Suppressor macrophage treated with lipopolysaccharide for 4 hours (primary cell): ENCODE data around the gene NLGN1.
"Not testable (repeated sequence)": the region's sequence is repeated elsewhere in the genome, so short reads cannot be mapped to it uniquely, and the experiment has no call there.

ENCODE experiments used
- DNase-seq: peaks from one replicate; pipeline ENCODE4 v3.0.0-alpha.2; 2020

Gene NLGN1

DNA sequence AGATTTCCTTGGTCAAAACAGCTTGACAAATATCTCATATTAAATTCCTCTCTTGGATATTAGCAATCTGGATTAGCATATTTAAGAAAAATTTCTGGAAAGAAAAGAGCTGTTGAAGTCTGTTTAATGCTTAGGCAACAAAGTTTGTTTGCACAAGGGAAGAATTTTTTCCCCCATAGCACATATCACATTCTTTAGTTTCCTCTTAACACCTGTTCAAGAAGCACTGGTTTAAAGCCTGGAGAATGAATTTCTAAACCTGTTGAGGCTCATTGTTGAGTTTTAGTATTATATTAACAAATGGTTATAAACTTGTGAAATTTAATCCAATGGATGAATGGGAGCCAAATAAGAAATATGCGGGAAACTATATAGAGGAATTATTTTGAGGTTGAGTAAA lies 41.5 kb downstream of the NLGN1 start:
- no peak for DNase-seq

DNA sequence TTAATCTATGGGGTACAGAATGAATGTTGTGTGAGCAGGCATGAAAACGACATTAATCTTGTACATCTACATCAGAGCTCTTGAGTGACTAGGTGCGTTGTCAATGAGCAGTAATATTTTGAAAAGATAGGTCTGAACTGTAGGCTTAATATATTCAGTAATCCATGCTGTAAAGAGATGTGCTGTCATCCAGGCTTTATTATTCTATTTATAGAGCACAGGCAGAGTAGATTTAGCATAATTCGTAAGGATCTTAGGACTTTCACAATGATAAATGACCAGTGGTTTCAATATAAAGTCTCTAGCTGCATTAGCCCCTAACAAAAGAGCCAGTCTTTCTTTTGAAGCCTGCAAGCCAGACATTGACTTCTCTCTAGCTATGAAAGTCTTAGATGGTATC lies 43.0 kb downstream of the NLGN1 start:
- no peak for DNase-seq

DNA sequence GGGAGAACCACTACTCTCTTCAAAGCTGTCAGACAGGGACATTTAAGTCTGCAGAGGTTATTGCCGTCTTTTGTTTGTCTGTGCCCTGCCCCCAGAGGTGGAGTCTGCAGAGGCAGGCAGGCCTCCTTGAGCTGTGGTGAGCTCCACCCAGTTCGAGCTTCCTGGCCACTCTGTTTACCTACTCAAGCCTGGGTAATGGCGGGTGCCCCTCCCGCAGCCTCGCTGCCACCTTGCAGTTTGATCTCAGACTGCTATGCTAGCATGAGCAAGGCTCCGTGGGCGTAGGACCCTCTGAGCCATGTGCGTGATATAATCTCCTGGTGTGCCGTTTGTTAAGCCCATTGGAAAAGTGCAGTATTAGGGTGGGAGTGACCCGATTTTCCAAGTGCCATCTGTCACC lies 54.0 kb downstream of the NLGN1 start:
- DNase-seq = not testable (repeated sequence)

DNA sequence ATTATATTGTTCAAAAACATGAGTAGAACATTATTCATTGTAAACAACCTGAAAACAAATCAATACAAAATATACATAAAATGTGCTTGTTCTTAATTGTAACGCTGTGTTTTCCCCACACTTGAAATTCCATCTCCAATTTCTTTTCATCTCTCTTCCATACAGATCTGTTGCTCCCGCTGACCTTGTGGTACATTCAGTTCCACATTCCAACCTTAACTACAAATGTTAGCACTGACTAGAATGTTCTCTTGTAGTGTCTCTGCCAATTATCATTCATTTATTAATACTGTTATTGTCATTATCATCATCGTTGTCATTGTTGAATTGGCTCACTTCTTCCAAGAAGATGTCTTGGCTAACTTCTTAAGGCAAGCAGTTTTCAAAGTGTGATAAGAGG lies 65.7 kb downstream of the NLGN1 start:
- no peak for DNase-seq

DNA sequence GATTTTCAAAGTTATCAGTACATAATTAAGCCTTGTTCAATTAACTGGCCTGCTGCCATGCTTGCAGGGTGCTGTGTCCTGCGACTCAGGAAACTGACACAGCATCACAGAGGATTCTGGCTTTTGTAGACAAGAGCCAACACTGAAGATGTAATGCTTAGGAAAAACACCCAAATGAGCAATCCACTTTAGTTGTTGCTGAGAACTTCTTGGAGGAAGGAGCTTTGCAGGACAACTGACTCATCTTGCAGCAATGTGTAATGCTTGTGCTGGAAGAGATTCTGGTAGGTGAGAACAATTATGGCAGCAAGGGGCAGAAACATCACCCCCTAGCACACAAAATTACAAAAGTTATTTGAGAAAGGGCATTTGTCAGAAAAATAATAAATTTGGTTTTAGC lies 67.6 kb downstream of the NLGN1 start:
- no peak for DNase-seq

DNA sequence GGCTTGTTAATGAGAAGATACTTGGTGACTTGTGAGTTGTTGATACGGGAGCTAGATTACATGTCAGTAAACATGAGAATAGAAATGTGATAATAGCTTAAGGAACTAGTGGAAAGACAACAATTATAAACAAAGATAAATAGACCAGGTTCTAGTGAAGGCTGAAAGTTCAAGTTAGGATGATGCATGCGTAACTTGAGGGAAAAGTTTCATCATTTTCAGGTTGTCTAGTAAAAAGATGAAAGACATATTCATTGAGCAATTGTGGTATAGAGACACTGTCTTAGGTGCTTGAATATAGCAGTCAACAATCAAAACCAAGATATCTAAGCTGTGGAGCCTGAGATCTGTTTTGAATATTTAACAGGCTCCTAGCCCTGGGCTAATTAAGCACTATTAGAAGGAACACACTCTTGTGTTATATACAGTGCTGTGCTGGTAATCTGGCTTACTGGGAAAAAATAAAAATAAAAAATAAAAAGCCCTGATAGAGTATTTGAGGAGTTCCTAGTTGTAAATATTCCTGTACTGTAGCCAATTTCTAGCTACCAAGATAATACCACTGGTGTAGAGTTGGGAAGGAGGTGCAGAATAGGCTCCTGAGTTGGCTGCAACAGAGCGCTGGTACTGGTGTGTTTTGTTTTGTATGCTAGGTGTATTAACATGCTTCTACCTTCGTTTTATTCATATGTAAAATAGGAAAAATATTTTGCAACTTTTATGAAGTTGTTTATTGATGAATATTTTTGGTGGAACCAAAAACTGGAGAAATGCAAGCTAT lies 68.5 kb downstream of the NLGN1 start:
- DNase-seq = no peak

DNA sequence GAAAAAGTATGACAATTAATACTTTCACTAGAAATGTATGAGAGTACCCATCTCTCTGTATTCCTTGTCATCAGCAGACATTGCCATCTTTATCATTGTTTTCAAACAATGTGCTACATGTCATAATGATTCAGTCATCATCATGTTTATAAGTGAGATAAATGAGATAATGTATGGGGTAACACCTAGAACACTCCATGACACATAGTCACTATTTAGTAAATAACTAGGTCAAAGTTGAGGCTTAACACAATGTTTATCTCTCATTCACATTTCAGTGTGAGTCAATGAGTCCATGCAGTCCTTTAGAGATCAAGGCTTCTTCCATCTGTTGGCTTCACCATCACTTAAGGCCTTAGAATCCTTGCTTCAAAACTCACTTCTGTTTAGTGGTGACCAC lies 70.0 kb downstream of the NLGN1 start:
- DNase-seq = no peak

DNA sequence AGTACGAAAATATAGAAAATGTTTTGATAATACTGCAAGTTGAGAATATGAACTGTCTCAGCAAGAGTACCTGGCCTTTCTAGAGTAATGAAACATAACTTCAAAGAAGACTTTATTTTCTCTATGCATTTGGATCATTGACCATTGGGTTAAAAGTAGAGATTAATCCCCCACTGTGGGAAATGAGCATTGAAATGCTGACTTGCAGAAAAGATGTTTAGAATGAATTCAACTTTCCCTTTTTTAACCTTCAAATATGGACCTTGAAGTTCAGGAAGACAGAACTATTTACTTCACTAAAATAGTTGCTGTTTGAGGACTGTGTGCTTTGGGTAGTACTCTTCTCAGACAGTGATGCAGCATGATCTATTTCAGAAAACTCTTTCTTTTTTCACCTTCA lies 75.7 kb downstream of the NLGN1 start:
- DNase-seq = no peak

DNA sequence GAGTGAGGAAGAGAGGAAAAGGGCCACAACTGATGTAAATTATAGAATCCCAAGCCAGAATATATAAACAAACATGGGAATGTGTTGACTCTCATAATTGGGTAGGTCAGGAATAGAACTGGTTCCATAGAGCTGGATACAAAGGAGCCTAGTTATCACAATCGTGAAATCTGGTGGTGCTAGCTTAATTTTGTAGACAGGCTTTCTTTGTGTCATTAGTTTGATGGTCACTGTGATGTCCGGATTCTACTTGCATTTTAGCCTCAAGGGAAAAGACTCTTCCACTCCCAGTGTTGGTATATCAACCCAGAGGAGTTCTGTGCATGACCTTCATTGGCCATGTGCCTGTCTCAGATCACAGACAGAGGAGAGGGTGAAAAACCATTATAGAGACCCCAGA lies 81.8 kb downstream of the NLGN1 start:
- no peak for DNase-seq

DNA sequence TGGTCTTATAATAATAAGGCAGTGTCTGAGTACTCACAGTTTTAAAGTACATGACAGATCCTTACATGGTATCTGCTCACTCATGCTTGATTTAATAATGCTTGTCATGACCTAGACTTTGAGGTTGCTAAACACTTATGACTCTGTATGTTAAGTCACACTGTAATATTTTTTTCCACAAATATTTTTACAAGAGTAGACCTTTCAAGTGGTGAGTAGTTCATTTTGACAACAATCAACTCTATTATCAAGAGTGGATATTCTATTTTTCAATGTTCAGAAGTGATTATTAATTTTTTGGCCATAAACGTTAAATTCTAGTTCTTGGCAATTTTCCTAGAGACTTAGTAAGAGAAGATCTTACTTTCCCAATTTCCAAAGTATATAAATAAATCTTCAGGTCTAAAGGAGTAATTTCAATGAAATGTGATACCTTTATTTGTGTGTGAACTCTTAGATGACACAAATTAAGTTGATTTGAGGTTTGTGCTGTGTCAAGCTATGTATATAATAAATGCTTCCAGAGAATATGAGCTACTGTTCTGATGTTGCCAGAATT lies 104.5 kb downstream of the NLGN1 start:
- DNase-seq = no peak

DNA sequence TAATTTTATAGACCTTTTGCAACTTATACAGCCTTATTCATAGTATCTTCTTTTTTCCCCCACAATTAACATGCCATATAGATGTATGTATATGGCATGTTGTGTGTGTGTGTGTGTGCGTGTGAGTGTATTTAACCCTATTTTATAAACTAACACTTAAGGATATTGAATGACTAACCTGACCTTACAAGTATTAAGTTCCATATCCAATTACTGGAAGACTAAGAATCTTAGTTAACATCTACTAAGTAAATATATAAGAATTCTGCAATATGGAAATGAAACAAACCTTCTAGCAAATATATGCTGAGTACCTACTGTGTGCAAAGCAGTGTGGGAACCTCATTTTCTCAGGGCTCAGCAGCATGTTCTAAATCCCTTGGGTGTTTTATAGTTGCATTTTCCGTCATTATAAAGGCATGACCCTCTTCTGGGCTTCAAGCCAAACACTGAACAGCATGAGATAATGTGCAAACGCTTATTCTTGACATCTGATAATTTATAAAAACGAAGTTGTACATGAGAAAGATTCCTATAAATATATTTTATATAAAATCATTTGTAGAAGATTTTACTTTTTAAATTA lies 105.5 kb downstream of the NLGN1 start:
- DNase-seq = no peak

DNA sequence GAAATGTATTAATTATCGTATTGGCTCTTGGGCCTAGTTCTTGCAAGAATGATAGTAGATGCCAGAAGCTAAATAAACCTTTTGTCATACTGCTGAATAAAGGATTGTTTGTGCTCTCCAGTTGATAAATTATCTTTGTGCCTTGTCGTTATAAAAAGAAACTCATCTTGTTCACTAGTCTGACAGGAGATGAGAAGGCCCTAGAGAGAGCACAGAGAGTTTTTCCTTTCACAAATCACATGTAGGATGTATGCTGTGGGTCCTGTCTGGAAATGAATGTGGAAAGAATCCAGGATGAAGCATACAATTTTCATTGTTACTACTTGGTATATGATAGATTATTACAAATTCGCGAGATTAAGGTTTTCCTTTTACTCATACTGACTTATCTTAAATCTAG lies 113.0 kb downstream of the NLGN1 start:
- no peak for DNase-seq

DNA sequence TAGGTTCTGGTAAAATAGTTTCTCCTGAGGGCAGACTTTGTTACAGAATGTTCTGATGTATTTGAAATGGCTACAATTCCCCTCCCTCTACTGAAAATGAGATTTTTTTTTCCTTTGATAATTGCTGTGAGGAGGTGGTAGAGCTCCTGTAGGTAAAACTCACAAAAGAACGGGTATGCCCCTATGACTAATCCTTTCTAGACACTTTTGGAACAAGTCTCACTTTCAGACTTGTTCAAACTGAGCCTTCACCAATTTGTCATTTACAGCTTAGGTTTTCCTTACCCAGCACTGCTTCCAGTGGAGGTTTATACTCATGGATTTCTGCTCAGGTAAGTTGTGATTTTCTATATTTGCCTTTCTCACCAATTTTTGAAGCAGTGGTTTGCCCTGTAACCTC lies 115.6 kb downstream of the NLGN1 start:
- DNase-seq = no peak

DNA sequence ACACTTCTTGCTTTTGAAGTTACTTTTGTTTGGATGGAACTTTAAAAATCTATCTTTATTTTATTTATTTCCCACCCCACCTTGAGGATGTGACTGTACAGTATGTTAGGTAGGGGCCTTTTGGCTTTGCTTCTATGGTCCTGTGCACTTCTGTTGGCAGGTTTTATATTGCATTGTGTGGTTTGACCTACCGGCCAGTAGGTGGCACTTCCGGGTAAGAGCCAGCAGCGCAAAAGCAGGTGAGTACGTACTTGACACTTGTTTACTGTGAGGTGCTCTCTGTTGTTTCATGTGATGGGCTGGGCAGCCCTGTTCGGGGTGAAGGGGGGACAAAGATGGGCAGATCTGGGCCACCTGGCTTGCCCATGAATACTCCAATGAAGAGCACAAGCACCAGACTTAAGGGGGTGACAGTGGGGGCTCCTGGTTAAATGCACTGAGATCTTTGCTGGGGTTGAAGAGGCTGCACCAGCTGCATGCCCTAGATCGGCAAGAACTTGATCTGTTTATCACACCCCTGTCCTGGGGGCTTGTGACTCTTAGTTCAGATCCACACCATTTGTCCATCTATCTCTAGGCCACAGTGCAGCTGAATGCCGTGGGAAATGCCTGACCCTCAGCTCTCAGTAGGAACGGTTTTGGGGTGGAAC lies 131.6 kb downstream of the NLGN1 start:
- no peak for DNase-seq

DNA sequence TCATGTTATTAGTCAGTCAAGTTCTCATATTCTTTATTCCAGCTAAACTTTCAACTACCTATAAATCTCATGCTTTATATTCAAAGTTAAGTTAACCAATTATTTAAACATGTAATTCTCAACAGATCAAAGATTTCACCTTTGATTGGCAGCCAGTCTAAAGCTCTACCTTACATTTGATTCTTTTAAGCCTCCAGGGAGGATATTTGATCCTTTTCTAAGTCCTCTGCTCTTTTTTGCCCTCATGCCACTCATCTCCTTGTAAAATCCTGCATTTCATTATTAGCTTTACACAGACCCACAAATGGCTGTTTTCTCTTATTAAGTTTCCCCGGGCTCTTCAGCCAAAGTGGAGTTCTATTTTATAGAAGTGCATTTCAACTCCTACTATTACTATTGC lies 134.1 kb downstream of the NLGN1 start:
- DNase-seq = no peak

DNA sequence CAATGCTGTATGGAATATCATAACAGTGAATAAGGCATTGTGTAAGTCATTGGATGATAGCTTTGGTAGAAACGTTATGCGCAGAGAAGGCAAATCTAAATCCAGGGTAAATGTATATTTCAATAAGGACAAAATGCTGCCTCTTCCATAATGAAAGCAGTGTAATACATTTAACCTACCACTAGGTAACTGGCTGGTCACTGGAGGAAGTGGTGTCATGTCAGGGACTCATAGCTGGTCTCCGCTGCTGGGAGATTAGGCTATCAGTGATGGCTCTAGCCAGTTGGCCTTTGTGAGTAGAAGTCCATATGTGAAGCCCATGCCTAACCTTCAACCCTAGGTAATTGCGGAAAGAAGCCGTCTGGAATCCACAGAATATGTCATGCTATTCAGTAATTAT lies 140.9 kb downstream of the NLGN1 start:
- no peak for DNase-seq

DNA sequence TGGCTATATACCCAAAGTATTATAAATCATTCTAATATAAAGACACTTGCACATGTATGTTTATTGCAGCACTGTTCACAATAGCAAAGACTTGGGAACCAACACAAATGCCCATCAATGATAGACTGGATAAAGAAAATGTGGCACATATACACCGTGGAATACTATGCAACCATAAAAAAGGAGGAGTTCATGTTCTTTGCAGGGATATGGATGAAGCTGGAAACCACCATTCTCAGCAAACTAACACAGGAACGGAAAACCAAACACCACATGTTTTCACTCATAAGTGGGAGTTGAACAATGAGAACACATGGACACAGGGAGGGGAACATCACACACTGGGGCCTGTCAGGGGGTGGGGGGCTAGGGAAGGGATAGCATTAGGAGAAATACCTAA lies 148.0 kb downstream of the NLGN1 start:
- DNase-seq = not testable (repeated sequence)

DNA sequence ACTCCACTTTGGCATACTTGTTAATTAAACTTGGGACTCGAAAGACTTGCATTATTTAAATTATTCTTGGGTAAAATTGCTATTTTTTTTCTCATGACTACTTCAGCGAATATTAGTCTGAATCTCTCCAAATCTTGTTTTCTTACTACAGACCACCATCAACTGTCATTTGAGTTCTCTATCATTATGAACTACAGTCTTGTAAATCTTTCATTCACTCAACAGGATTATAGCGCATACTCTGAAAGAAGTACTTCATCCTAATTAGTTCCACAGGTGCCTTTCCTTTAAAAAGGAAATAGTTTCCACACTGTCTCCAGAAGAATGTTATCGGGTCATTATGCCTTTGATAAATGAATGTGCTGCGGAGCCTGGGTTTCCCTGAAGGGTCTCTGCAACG lies 149.5 kb downstream of the NLGN1 start:
- DNase-seq = no peak

DNA sequence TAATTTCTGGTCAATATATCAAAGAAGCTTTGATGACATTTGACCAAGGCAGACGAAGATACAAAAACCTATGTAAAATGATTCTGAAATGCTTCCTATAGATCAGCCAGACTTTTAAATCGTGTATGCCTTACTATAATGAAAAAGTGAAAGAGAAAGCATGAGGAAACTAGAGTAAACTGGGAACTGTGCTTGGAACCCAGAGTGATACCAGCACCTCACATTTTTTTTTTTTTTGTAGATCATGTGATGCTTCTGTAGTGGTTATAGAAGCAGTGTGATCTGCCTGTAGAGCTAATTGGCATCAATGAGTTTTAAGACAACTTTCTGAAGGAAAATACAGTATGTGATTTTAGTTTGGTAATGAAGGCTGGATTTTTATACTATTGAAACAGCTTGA lies 150.7 kb downstream of the NLGN1 start:
- DNase-seq = peak; percentile 2

DNA sequence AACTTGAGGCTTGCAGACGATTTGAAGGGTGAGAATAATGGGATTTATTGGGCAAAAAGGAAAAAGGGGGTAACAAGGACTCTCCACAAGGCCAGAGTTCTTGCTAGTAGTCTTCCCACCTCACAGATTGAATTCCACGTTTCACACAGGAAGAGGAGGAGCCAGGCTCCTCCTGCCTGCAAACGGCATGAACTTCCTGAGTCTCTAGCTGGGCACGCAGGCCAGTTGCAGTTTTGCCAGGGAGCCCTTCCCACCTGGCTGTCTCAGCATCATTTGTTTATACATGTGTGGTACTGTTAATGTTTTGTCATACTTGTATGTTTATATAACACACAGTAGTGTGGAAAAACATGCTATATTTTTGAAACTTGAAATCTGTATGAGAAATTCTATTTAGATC lies 155.0 kb downstream of the NLGN1 start:
- no peak for DNase-seq

DNA sequence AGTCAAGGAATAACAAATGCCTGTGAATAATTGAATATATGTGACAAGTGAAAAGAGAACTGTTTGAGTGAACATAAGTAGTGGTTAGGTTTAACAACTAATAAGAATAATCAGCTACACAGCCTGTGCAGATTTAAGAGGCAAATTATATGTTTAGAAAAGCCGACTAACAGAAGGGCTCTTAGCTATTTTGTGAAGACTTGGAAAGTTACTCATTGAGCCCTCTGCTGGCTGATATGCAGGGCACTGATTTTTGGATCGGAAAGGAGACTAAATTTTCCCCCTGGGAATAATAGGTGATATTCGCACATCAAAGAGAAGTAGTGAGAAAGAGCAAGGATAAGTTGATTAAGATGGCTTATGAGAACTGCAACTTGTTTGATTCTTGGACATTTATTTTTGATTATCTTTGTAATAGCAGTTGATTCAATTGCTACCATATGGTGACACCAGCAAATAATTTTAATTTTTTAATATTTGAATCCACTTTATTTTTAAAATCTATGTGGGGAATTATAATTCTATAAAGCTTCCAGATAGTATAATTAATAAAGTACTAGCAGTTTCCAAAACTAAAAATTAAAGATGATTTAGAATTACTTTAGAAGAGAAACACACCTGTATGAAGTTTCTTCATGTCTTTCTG lies 156.2 kb downstream of the NLGN1 start:
- DNase-seq = peak; percentile 19

DNA sequence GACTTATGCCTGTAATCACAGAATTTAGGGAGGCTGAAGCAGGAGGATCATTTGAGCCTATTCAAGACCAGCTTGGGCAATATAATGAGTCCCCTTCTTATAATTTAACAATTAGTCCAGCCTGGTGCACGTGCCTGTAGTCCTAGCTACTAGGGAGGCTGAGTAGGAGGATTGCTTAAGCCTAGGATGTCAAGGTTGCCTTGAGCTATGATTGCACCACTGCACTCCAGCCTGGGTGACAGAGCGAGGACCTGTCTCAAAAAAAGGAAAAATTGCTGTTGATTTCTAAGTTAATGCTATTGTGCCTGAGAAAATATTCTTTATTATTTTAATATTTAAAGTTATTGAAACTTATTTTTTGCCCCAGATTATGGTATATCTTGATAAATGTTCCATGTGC lies 159.0 kb downstream of the NLGN1 start:
- DNase-seq = no peak

DNA sequence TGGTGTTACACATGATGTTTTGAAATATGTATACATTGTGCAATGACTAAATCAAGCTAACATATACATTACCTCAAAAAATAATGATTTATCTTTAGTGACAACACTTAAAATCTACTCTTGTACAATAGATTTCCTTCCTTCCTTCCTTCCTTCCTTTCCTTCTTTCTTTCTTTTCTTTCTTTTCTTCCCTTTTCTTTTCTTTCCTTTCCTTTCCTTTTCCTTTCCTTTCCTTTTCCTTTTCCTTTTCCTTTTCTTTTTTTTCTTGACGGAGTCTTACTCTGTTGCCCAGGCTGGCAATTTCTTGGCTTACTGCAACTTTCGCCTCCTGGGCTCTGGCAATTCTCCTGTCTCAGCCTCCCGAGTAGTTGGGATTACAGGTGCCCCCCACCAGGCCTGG lies 170.5 kb downstream of the NLGN1 start:
- no peak for DNase-seq

DNA sequence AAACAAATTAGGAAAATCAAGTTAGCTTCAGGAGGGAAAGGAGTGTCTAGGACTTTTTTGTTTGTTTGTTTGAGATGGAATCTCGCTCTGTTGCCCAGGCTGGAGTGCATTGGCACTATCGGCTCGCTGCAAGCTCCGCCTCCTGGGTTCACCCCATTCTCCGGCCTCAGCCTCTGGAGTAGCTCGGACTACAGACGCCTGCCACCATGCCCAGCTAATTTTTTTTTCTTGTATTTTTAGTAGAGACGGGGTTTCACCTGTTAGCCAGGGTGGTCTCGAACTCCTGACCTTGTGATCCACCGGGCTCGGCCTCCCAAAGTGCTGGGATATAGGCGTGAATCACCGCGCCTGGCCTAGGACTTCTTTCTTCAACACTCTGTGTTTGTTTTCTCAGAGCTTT lies 171.1 kb downstream of the NLGN1 start:
- no peak for DNase-seq
